HepG2 (cell line): Measurements from ENCODE around the gene ST6GALNAC6. TPM values are rescaled to one million over a fixed set of nuclear protein-coding genes. Genes with fewer than 3 reads are reported as not detected.

Source experiments
- DBP ChIP-seq: sonication (generic); formaldehyde crosslinking; IDR thresholded peaks from 2 replicates; pipeline ENCODE4 v1.4.0; 2020; ENCODE audit warnings: missing genetic modification reagents; ENCODE audit errors: not compliant biosample characterization
- EHMT2 ChIP-seq: fragments of 200-600 bp; sonication (generic); IDR thresholded peaks from 2 replicates; pipeline ENCODE4 v1.7.0; 2017; ENCODE audit warnings: antibody characterized with exemption, low read depth, low read length, borderline replicate concordance
- FOXM1 ChIP-seq: sonication (generic); formaldehyde crosslinking; IDR thresholded peaks from 2 replicates; pipeline ENCODE4 v1.5.0; 2020; ENCODE audit warnings: missing genetic modification reagents
- HMGA1 ChIP-seq: sonication (generic); formaldehyde crosslinking; conservative IDR thresholded peaks from 2 replicates; pipeline ENCODE4 v1.4.0; 2020; ENCODE audit warnings: missing genetic modification reagents
- PCBP2 ChIP-seq: fragments of 200-400 bp; formaldehyde crosslinking; optimal IDR thresholded peaks from 2 replicates; pipeline ENCODE3; 2018; ENCODE audit warnings: low read length, low read depth; ENCODE audit not compliant: poor library complexity, severe bottlenecking
- POLR2AphosphoS2 ChIP-seq: IDR thresholded peaks from 2 replicates; pipeline ENCODE4 v1.6.1; 2011; ENCODE audit warnings: low read depth, low read length, improper control_type of control experiment
- RARA ChIP-seq: IDR thresholded peaks from 2 replicates; pipeline ENCODE4 v1.6.1; 2016; ENCODE audit warnings: missing genetic modification reagents, missing compliant biosample characterization
- TBX3 ChIP-seq: fragments of 450-650 bp; IDR thresholded peaks from 2 replicates; pipeline ENCODE4 v1.6.1; 2017; ENCODE audit warnings: antibody characterized with exemption, mild to moderate bottlenecking, inconsistent platforms, borderline replicate concordance
- TFE3 ChIP-seq: IDR thresholded peaks from 2 replicates; pipeline ENCODE4 v1.6.1; 2016
- TOE1 ChIP-seq: sonication (generic); formaldehyde crosslinking; IDR thresholded peaks from 2 replicates; pipeline ENCODE4 v1.4.0; 2020; ENCODE audit warnings: mild to moderate bottlenecking, missing genetic modification reagents
- ZBTB39 ChIP-seq: sonication (generic); formaldehyde crosslinking; IDR thresholded peaks from 2 replicates; pipeline ENCODE4 v1.5.0; 2020; ENCODE audit warnings: missing genetic modification reagents
- ZNF670 ChIP-seq: sonication (generic); formaldehyde crosslinking; IDR thresholded peaks from 2 replicates; pipeline ENCODE4 v1.8.0; 2022; ENCODE audit warnings: mild to moderate bottlenecking, missing genetic modification reagents, borderline replicate concordance
- ZNF747 ChIP-seq: sonication (generic); formaldehyde crosslinking; IDR thresholded peaks from 2 replicates; pipeline ENCODE4 v1.8.1; 2023; ENCODE audit warnings: missing genetic modification reagents, mild to moderate bottlenecking, borderline replicate concordance
- ZNF878 ChIP-seq: sonication (generic); formaldehyde crosslinking; IDR thresholded peaks from 2 replicates; pipeline ENCODE4 v1.8.1; 2023; ENCODE audit warnings: mild to moderate bottlenecking, missing genetic modification reagents, moderate library complexity
- polyA plus RNA-seq, 8 experiments: library from polyadenylated mRNA; depleted of rRNA in 3 of 8; stranded (reverse) in 7 of 8; unstranded in 1 of 8; fragments of >200 nt; fragmentation: Illumina TruSeq in 4 of 8; extraction: Trizol in 4 of 8; gene quantifications; 2 replicates each; pipeline versions ENCODE4 v1.2.1 to v1.2.3, GENCODE V29; 2011 to 2016; ENCODE audit warnings: low read depth in 4 of 8, missing spikeins in 1 of 8, mixed read lengths in 1 of 8; ENCODE audit not compliant: insufficient read depth in 1 of 8
- total RNA-seq, 5 experiments: library from RNA; depleted of rRNA; stranded (reverse); fragments of >200 nt; fragmentation: Illumina TruSeq; extraction: Trizol; gene quantifications; 2 replicates each; pipeline ENCODE4 v1.2.3, GENCODE V29; 2016; ENCODE audit warnings: low read depth in 1 of 5
- TF ChIP-seq, protein P1 (sequence below): sonication (generic); formaldehyde crosslinking; IDR thresholded peaks from 2 replicates; pipeline ENCODE4 v1.4.0; 2020; ENCODE audit warnings: missing genetic modification reagents, borderline replicate concordance
- TF ChIP-seq, protein P2 (sequence below): IDR thresholded peaks from 2 replicates; pipeline ENCODE4 v1.6.1; 2016; ENCODE audit warnings: missing genetic modification reagents, missing compliant biosample characterization
- TF ChIP-seq, protein P3 (sequence below): fragments of 450-650 bp; IDR thresholded peaks from 2 replicates; pipeline ENCODE4 v1.6.1; 2017; ENCODE audit warnings: mild to moderate bottlenecking
- TF ChIP-seq, protein P4 (sequence below): sonication (generic); formaldehyde crosslinking; IDR thresholded peaks from 2 replicates; pipeline ENCODE4 v1.8.0; 2022; ENCODE audit warnings: missing genetic modification reagents, mild to moderate bottlenecking, borderline replicate concordance

Gene ST6GALNAC6
- total and polyA plus RNA-seq, 2 of the 13 experiments (the other 11 are each of a cell fraction or from before 2014, with no cell fraction given), result 18.5 to 65.4 TPM

DNA sequence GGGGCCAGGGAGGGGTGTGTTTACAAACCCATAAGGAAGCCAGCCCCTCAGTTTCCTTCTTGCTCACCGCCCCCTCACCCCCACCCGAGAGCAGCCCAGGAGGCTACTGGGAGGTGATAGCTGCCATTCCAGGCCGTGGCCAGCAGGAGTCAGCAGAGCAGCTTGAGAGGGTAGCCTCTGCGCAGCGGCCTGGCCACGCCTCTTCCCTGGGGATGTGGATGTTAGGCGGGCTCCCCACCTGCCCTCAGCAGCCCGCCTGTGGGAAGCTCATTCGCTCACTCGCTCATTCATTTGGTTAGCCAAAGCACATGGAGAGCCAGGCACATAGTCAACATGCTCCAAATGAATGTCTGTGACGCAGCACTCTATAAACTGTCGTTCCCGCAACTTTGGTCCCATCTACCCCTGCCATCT, 44.3 kb upstream of the ST6GALNAC6 start (continued):
- TF ChIP-seq HMGA1 (CRISPR knock-in tag) (no peak), TBX3 (no peak), ZNF670 (no peak), ZBTB39 (CRISPR knock-in tag) (no peak), TFE3 (CRISPR knock-in tag) (no peak), ZNF747 (0 out of 2 replicates have a peak, but pooled peaks have one; percentile 19), POLR2AphosphoS2 (no peak), TOE1 (CRISPR knock-in tag) (no peak), PCBP2 (no peak), ZNF878 (no peak), RARA (CRISPR knock-in tag) (0 out of 2 replicates have a peak, but pooled peaks have one; percentile 27), EHMT2 (no peak), DBP (no peak), FOXM1 (CRISPR knock-in tag) (no peak)
- TF ChIP-seq, protein P1, sequence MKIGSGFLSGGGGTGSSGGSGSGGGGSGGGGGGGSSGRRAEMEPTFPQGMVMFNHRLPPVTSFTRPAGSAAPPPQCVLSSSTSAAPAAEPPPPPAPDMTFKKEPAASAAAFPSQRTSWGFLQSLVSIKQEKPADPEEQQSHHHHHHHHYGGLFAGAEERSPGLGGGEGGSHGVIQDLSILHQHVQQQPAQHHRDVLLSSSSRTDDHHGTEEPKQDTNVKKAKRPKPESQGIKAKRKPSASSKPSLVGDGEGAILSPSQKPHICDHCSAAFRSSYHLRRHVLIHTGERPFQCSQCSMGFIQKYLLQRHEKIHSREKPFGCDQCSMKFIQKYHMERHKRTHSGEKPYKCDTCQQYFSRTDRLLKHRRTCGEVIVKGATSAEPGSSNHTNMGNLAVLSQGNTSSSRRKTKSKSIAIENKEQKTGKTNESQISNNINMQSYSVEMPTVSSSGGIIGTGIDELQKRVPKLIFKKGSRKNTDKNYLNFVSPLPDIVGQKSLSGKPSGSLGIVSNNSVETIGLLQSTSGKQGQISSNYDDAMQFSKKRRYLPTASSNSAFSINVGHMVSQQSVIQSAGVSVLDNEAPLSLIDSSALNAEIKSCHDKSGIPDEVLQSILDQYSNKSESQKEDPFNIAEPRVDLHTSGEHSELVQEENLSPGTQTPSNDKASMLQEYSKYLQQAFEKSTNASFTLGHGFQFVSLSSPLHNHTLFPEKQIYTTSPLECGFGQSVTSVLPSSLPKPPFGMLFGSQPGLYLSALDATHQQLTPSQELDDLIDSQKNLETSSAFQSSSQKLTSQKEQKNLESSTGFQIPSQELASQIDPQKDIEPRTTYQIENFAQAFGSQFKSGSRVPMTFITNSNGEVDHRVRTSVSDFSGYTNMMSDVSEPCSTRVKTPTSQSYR (CRISPR knock-in tag), result no peak
- TF ChIP-seq, protein P2, sequence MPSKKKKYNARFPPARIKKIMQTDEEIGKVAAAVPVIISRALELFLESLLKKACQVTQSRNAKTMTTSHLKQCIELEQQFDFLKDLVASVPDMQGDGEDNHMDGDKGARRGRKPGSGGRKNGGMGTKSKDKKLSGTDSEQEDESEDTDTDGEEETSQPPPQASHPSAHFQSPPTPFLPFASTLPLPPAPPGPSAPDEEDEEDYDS (CRISPR knock-in tag), result 0 out of 2 replicates have a peak, but pooled peaks have one; percentile 17
- TF ChIP-seq, protein P3, sequence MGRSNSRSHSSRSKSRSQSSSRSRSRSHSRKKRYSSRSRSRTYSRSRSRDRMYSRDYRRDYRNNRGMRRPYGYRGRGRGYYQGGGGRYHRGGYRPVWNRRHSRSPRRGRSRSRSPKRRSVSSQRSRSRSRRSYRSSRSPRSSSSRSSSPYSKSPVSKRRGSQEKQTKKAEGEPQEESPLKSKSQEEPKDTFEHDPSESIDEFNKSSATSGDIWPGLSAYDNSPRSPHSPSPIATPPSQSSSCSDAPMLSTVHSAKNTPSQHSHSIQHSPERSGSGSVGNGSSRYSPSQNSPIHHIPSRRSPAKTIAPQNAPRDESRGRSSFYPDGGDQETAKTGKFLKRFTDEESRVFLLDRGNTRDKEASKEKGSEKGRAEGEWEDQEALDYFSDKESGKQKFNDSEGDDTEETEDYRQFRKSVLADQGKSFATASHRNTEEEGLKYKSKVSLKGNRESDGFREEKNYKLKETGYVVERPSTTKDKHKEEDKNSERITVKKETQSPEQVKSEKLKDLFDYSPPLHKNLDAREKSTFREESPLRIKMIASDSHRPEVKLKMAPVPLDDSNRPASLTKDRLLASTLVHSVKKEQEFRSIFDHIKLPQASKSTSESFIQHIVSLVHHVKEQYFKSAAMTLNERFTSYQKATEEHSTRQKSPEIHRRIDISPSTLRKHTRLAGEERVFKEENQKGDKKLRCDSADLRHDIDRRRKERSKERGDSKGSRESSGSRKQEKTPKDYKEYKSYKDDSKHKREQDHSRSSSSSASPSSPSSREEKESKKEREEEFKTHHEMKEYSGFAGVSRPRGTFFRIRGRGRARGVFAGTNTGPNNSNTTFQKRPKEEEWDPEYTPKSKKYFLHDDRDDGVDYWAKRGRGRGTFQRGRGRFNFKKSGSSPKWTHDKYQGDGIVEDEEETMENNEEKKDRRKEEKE, result no peak
- TF ChIP-seq, protein P4, sequence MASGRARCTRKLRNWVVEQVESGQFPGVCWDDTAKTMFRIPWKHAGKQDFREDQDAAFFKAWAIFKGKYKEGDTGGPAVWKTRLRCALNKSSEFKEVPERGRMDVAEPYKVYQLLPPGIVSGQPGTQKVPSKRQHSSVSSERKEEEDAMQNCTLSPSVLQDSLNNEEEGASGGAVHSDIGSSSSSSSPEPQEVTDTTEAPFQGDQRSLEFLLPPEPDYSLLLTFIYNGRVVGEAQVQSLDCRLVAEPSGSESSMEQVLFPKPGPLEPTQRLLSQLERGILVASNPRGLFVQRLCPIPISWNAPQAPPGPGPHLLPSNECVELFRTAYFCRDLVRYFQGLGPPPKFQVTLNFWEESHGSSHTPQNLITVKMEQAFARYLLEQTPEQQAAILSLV (CRISPR knock-in tag), result no peak
